ENCODE results near the gene HACD4.

HACD4 gene

GRCh38 chr9:21018177-21018576, 13.3 kb downstream of the HACD4 start:
- FAIRE-seq: no peak

GRCh38 chr9:21016701-21017491, 14.5 kb downstream of the HACD4 start:
- FAIRE-seq (no peak), DNase-seq (ENCODE audit: extremely low spot score, insufficient read length, low read depth) (no peak)

More at GRCh38 chr9:21018177-21018576, 13.3 kb downstream of the HACD4 start:
- DNase-seq (ENCODE audit: extremely low spot score, insufficient read length, low read depth): no peak

GRCh38 chr9:21015995-21016394, 15.4 kb downstream of the HACD4 start:
- DNase-seq (ENCODE audit: extremely low spot score, insufficient read length, low read depth) (no peak), FAIRE-seq (no peak)

GRCh38 chr9:21015129-21015815, 16.2 kb downstream of the HACD4 start:
- no peak for DNase-seq (ENCODE audit: extremely low spot score, insufficient read length, low read depth)
- FAIRE-seq: no peak

- DNase-seq (ENCODE audit: extremely low spot score, insufficient read length, low read depth) (no peak), FAIRE-seq (no peak)
Observed at GRCh38 chr9:21002040-21002439, 29.4 kb downstream of the HACD4 start.

- DNase-seq (ENCODE audit: extremely low spot score, insufficient read length, low read depth) (no peak), FAIRE-seq (no peak)
Observed at GRCh38 chr9:21001581-21001980, 29.9 kb downstream of the HACD4 start.

- FAIRE-seq: peak; percentile 77
- no peak for DNase-seq (ENCODE audit: extremely low spot score, insufficient read length, low read depth)
Observed at GRCh38 chr9:20997503-20998076, 33.9 kb downstream of the HACD4 start.

GRCh38 chr9:20996809-20997208, 34.6 kb downstream of the HACD4 start:
- FAIRE-seq (peak; percentile 53), DNase-seq (ENCODE audit: extremely low spot score, insufficient read length, low read depth) (no peak)

- DNase-seq (ENCODE audit: extremely low spot score, insufficient read length, low read depth): no peak
- FAIRE-seq: peak; percentile 58
Observed at GRCh38 chr9:20995616-20996015, 35.8 kb downstream of the HACD4 start.

GRCh38 chr9:20994486-20994885, 37.0 kb downstream of the HACD4 start:
- DNase-seq (ENCODE audit: extremely low spot score, insufficient read length, low read depth) (no peak), FAIRE-seq (no peak)

- no peak for FAIRE-seq
- no peak for DNase-seq (ENCODE audit: extremely low spot score, insufficient read length, low read depth)
Observed at GRCh38 chr9:20990867-20991266, 40.6 kb downstream of the HACD4 start.

- FAIRE-seq: no peak
- no peak for DNase-seq (ENCODE audit: extremely low spot score, insufficient read length, low read depth)
Observed at GRCh38 chr9:20989923-20990341, 41.5 kb downstream of the HACD4 start.

- FAIRE-seq: no peak
- DNase-seq (ENCODE audit: extremely low spot score, insufficient read length, low read depth): no peak
Observed at GRCh38 chr9:20988671-20989315, 42.6 kb downstream of the HACD4 start.

GRCh38 chr9:20988061-20988460, 43.4 kb downstream of the HACD4 start:
- FAIRE-seq (no peak), DNase-seq (ENCODE audit: extremely low spot score, insufficient read length, low read depth) (no peak)

- FAIRE-seq: no peak
- DNase-seq (ENCODE audit: extremely low spot score, insufficient read length, low read depth): no peak
Observed at GRCh38 chr9:20987521-20987920, 43.9 kb downstream of the HACD4 start.

- no peak for FAIRE-seq
- no peak for DNase-seq (ENCODE audit: extremely low spot score, insufficient read length, low read depth)
Observed at GRCh38 chr9:20985851-20986600, 45.4 kb downstream of the HACD4 start.

GRCh38 chr9:20984506-20984905, 46.9 kb downstream of the HACD4 start:
- no peak for FAIRE-seq
- DNase-seq (ENCODE audit: extremely low spot score, insufficient read length, low read depth): no peak

- DNase-seq (ENCODE audit: extremely low spot score, insufficient read length, low read depth): no peak
- FAIRE-seq: no peak
Observed at GRCh38 chr9:20981486-20981885, 50.0 kb downstream of the HACD4 start.

- FAIRE-seq (peak; percentile 85), DNase-seq (ENCODE audit: extremely low spot score, insufficient read length, low read depth) (no peak)
Observed at GRCh38 chr9:20980832-20981455, 50.5 kb downstream of the HACD4 start.

- FAIRE-seq (no peak), DNase-seq (ENCODE audit: extremely low spot score, insufficient read length, low read depth) (no peak)
Observed at GRCh38 chr9:20978249-20978648, 53.2 kb downstream of the HACD4 start.

Measured in GM18507 (cell line).